ENCODE results near the gene RAB40A.
"Not testable (repeated sequence)": the region's sequence is repeated elsewhere in the genome, so short reads cannot be mapped to it uniquely, and the experiment has no call there.

RAB40A gene

GRCh38 chrX:103464774-103465117 is 54.5 kb downstream of the RAB40A start:
- Histone ChIP-seq H3K36me3 (ENCODE audit: insufficient read depth, low read length) (no peaks in the 10 kb centered on the region), H3K9ac (ENCODE audit: insufficient read length) (no peak overlapping the region), H3K4me3 (peak overlapping the region; percentile 74), H3K27ac (no peak overlapping the region), H3K9me3 (ENCODE audit: low read depth, low read length) (no peaks in the 10 kb centered on the region)
- TF ChIP-seq FOXP2 (optimal IDR thresholded peaks at IDR 0.05; ENCODE audit: control extremely low read depth, extremely low read length, insufficient read depth) (no peak), POLR2AphosphoS5 (IDR thresholded peaks at IDR 0.05; ENCODE audit: borderline replicate concordance, low read depth, low read length) (no peak), EZH2 (IDR thresholded peaks at IDR 0.05) (no peak)
- DNase-seq (ENCODE audit: low read depth, low spot score): peak; percentile 34

- H3K36me3 ChIP-seq (ENCODE audit: insufficient read depth, low read length): no peaks in the 10 kb centered on the region
- no peak for DNase-seq (ENCODE audit: low read depth, low spot score)
- H3K9ac ChIP-seq (ENCODE audit: insufficient read length): no peak overlapping the region
- no peak overlapping the region for H3K27ac ChIP-seq
- peak overlapping the region; percentile 74 for H3K4me3 ChIP-seq
- TF ChIP-seq POLR2AphosphoS5 (IDR thresholded peaks at IDR 0.05; ENCODE audit: borderline replicate concordance, low read depth, low read length) (no peak), FOXP2 (optimal IDR thresholded peaks at IDR 0.05; ENCODE audit: control extremely low read depth, extremely low read length, insufficient read depth) (no peak), EZH2 (IDR thresholded peaks at IDR 0.05) (no peak)
- no peaks in the 10 kb centered on the region for H3K9me3 ChIP-seq (ENCODE audit: low read depth, low read length)
Measured at GRCh38 chrX:103464072-103464773, 55.1 kb downstream of the RAB40A start.

- DNase-seq (ENCODE audit: low read depth, low spot score): no peak
- Histone ChIP-seq H3K27ac (no peak overlapping the region), H3K9me3 (ENCODE audit: low read depth, low read length) (no peaks in the 10 kb centered on the region), H3K36me3 (ENCODE audit: insufficient read depth, low read length) (no peaks in the 10 kb centered on the region), H3K9ac (ENCODE audit: insufficient read length) (no peak overlapping the region), H3K4me3 (no peak overlapping the region)
- TF ChIP-seq FOXP2 (optimal IDR thresholded peaks at IDR 0.05; ENCODE audit: control extremely low read depth, extremely low read length, insufficient read depth) (no peak), EZH2 (IDR thresholded peaks at IDR 0.05) (no peak), POLR2AphosphoS5 (IDR thresholded peaks at IDR 0.05; ENCODE audit: borderline replicate concordance, low read depth, low read length) (no peak)
Measured at GRCh38 chrX:103461156-103461555, 58.1 kb downstream of the RAB40A start.

GRCh38 chrX:103460001-103460755 is 59.1 kb downstream of the RAB40A start:
- DNase-seq (ENCODE audit: low read depth, low spot score); H3K9ac ChIP-seq (ENCODE audit: insufficient read length); H3K4me3 ChIP-seq; H3K9me3 ChIP-seq (ENCODE audit: low read depth, low read length); H3K36me3 ChIP-seq (ENCODE audit: insufficient read depth, low read length); H3K27ac ChIP-seq: not testable (repeated sequence)

- no peaks in the 10 kb centered on the region for H3K36me3 ChIP-seq (ENCODE audit: insufficient read depth, low read length)
- no peaks in the 10 kb centered on the region for H3K9me3 ChIP-seq (ENCODE audit: low read depth, low read length)
- no peak overlapping the region for H3K27ac ChIP-seq
- no peak for DNase-seq (ENCODE audit: low read depth, low spot score)
- H3K4me3 ChIP-seq: no peak overlapping the region
- H3K9ac ChIP-seq (ENCODE audit: insufficient read length): no peak overlapping the region
- TF ChIP-seq EZH2 (IDR thresholded peaks at IDR 0.05) (no peak), POLR2AphosphoS5 (IDR thresholded peaks at IDR 0.05; ENCODE audit: borderline replicate concordance, low read depth, low read length) (no peak), FOXP2 (optimal IDR thresholded peaks at IDR 0.05; ENCODE audit: control extremely low read depth, extremely low read length, insufficient read depth) (no peak)
Measured at GRCh38 chrX:103453655-103454054, 65.6 kb downstream of the RAB40A start.
